ENCODE data around the gene SETSIP.

- TF ChIP-seq POLR2AphosphoS5 (IDR thresholded peaks at IDR 0.05; ENCODE audit: borderline replicate concordance, low read depth, low read length): no peak
- no peak for TF ChIP-seq EZH2 (IDR thresholded peaks at IDR 0.05)
Measured at GRCh38 chr1:92123868-92124267, 48.7 kb upstream of the SETSIP start.
